Fibroblast of lung (primary cell): ENCODE data around the gene PFDN5.

ENCODE experiments used
- EZH2 ChIP-seq: IDR thresholded peaks from 2 replicates; pipeline ENCODE4 v1.5.1; 2012; ENCODE audit warnings: low read length, control low read depth, mild to moderate bottlenecking; ENCODE audit errors: missing control alignments
- TF ChIP-seq, protein P1 (sequence below), 2 donors: IDR thresholded peaks in 1 of 2; conservative IDR thresholded peaks in 1 of 2; 1 replicate in 1 of 2; 2 replicates in 1 of 2; pipeline ENCODE4 v1.5.1; 2011 to 2012; ENCODE audit warnings: low read length in 2 of 2, control low read depth in 1 of 2, inconsistent platforms in 1 of 2, low read depth in 1 of 2, mild to moderate bottlenecking in 1 of 2

DNA sequence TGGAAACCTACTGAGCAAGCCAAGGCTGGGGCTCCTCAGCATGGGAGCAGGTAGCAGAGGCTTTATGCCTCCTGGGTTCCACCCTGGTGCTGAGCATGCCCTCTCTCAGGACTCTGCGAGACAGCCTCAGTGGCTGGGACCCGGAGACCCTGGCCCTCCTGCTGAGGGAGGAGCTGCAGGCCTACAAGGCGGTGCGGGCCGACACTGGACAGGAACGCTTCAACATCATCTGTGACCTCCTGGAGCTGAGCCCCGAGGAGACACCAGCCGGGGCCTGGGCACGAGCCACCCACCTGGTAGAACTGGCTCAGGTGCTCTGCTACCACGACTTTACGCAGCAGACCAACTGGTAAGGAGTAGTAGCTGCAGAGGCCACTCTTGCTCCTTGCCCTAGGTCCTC is 18.8 kb upstream of the PFDN5 start:
- TF ChIP-seq, protein P1, sequence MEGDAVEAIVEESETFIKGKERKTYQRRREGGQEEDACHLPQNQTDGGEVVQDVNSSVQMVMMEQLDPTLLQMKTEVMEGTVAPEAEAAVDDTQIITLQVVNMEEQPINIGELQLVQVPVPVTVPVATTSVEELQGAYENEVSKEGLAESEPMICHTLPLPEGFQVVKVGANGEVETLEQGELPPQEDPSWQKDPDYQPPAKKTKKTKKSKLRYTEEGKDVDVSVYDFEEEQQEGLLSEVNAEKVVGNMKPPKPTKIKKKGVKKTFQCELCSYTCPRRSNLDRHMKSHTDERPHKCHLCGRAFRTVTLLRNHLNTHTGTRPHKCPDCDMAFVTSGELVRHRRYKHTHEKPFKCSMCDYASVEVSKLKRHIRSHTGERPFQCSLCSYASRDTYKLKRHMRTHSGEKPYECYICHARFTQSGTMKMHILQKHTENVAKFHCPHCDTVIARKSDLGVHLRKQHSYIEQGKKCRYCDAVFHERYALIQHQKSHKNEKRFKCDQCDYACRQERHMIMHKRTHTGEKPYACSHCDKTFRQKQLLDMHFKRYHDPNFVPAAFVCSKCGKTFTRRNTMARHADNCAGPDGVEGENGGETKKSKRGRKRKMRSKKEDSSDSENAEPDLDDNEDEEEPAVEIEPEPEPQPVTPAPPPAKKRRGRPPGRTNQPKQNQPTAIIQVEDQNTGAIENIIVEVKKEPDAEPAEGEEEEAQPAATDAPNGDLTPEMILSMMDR (conservative IDR thresholded peaks at IDR 0.05 in 1 of 2, IDR thresholded peaks at IDR 0.05 in 1 of 2; ENCODE audit: low read depth in 1 of 2, low read length in 2 of 2): no peak
- TF ChIP-seq EZH2: no peak
